GM21528 (cell line): Measurements from ENCODE around the gene TRIM44.
"Not testable (repeated sequence)": the region's sequence is repeated elsewhere in the genome, so short reads cannot be mapped to it uniquely, and the experiment has no call there.

Source experiments
- ATAC-seq: cut with Tn5 transposase; IDR thresholded peaks from one replicate; pipeline ENCODE4 v1.9.1; 2021; ENCODE audit warnings: mild to moderate bottlenecking, moderate library complexity; ENCODE audit not compliant: unreplicated experiment, low FRiP score

The TRIM44 gene

DNA sequence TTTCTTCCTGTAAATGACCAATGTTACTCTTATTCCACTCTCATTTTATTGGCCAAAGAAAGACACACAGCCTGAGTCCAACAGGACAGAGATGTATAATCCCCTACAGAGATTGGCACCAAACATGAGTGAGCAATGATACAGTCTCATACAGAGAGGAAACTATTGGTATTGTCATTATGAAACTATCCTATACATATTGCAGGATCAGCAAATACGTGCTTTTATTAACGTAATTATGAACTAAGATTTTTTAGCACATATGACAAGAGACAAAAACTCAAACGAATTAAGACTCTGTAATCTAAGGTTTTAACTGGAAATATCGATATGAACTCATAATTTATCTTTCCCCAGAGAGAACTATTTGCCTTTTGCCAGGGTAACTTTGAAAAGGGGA is 182.0 kb downstream of the TRIM44 start:
- ATAC-seq: no peak

DNA sequence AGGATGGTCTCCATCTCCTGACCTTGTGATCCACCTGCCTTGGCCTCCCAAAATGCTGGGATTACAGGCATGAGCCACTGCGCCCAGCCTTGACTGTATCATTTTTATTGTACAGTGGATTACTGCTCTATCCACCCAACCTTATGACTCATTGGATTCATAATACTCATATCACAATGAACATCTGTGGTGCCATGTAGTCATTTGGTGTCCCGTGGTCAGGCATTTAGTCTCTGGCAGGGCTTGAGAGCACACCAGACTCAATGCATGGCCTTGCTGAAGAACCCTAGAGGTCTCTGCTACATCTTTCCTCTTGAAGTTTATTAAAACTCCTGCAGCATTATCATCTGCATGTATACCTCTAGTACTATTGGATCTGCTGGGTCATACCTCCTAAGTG is 183.3 kb downstream of the TRIM44 start:
- ATAC-seq: no peak

DNA sequence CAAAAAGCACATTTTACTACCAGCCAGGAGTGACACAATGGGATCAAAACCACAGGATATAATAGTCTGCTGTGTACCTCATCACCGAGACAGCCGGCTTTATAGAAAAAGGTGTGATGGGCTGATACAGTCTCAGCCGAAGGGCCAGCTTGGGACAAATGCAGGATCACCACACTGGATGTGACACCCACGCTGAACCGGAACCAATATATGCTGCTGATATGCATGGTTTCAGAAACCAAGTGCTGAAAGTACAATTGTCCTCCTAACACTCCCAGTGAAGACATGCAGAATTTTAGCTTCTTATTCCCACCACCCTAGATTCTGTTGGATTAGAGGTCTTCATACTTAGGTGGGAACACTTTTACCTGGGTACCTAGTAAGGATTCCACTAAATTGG is 184.3 kb downstream of the TRIM44 start:
- ATAC-seq: no peak

DNA sequence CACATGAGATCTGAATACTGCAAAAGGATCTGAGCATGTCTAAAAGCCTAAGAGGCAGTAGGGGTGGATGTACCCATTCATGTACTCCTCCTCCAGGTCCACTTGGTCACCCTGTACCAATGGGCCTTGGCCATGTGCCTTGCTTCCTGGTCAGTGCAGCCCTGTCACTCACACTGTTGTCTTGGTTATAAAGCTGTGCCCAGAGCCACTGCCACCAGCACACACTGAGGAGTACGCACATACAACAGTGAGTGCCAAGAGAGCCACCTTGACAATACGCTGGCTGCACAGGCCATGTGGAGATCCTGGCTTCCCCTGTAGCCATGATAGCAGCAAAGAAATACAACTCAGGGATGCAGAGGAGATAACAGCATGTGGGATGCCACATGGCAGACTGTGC is 184.9 kb downstream of the TRIM44 start:
- ATAC-seq: no peak

DNA sequence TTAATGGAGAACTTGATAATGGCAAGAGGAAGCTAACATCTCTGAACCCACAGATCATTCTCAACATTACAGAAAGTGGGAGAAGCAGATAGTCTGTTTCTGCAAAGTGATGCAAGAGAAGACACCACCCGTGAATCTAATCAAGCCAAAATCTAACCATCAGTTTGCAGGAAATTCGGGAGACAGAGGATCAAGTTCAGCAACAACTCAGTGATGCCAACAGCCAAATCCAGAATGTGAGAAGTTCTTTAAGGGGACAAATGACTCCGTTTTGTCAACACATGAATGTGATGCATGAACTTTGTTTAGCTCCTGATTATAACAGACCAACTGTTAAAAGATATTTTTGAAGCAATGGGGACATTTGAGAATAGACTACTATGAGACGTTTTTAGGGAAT is 186.0 kb downstream of the TRIM44 start:
- no peak for ATAC-seq

DNA sequence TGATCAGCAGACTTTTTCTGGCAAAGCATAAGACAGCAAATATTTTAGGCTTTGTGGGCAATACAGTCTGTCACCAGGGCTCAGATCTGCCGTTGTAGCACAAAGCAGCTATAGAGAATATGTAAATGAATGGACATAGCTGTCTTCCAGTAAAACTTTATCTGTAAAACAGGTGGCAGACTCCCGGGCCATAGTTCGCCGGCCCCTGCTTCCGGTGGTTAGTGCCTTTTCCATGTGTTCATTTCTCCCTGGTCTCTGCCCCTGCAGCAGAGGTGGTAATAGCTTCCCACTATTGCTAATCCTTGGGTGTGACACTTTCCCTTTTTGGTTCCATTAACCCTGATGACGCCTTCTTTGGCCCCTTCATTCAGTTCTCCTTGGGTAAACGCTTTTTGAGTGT is 187.6 kb downstream of the TRIM44 start:
- no peak for ATAC-seq

DNA sequence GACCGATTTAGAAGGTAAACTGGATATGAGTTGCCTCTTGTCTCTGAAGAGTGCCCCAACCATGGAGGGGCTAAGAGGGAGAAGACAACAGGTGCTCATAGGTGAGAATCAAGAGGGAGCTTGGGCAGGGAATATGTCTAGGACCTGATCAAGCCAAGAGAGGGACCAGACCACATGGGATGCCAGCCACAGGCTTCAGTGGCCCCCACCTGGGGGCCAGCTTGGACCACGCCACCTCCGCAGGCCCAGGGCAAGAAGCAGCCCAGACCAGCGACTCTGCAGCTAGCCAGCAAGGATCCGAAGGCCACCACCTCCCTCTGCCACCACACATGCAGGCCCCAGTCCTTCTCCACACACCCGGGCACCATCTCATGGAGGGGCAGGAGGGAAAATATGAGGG is 188.8 kb downstream of the TRIM44 start:
- ATAC-seq: no peak

DNA sequence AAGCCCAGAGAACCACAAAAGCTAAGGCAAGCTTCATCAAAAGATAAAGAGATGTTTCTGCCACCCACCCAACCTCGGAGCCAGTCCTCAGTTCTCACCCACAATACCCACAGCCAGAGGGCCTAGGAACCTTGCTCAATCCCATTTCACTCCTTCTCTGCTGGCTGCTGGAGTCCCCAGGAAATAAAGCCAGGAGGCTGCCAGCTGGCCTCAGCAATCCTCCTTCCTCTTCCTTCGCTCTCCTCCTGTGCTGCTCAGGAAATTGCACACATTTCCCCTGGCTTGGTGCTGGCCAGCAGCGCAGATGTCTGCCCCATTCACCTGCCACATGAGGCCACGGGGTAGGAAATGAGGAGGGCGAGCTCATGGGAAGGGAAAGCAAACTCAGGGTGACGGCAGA is 189.5 kb downstream of the TRIM44 start:
- ATAC-seq: no peak

DNA sequence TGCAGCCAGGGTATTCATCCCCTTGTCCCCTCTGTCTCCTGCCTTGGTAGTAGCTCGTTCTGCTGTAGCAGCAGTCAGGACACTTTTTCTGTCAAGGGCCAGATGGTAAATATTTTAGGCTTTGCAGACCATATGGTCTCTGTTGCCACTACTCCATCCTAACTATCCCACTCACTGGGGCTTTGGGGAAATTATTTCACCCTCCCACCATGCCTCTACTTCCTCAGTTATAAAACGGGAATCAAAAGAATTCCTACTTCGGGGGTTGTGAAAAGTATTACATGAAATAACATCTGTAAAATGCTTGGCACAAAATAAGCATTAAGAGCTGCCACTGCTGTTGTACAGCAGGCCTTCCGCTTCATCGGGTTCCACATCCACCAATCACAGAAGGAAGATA is 191.4 kb downstream of the TRIM44 start:
- ATAC-seq: no peak

DNA sequence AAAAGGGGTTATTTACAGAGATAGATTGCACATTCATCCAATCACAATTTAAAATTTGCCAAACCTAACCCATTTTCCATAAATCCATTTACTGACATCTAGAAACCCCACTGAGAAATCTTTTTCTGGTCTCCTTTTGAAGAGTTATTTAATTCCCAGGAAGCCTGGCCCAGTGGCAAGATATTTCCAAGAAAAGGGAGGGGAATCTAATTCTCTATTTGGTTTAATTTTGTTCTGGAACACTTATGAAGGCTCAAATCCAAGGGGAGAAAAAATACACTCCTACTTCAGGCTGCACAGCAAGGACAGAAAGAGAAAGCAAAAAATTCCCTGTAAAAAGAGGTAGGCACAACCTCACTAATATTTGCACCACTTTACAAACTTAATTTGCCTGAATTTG is 193.1 kb downstream of the TRIM44 start:
- ATAC-seq: no peak

DNA sequence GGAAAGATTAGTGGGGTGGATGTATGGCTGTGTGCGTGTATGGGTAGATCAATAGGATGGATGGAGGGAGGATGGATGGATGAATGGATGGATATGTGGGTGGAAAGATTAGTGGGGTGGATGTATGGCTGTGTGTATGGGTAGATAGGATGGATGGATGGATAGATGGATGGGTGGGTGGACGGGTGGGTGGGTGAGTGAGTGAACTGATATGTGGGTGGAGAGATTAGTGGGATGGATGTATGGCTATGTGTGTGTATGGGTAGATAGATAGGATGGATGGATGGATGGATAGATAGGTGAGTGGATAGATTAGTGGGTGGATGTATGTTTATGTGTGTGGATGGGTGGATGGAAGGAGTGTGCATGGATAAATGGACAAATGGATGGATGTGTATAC is 193.7 kb downstream of the TRIM44 start:
- ATAC-seq: no peak

DNA sequence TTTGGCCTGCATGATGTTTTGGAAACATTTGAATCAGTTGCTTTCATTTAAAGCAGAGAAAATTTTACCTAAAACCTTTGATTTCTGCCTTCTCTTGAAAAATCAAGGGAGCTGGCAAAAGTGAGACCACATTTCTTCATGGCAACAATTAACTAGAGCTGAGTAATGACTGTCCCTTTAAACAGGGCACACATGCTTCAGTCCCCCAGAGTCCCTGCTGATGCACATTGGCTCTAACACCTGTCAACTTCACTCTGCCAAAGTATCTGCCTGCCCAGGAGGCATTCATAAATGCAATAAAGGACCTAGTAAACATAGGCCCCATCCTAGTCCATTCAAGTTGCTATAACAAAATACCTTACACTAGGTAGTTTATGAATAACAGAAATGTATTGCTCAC is 194.2 kb downstream of the TRIM44 start:
- ATAC-seq: no peak

DNA sequence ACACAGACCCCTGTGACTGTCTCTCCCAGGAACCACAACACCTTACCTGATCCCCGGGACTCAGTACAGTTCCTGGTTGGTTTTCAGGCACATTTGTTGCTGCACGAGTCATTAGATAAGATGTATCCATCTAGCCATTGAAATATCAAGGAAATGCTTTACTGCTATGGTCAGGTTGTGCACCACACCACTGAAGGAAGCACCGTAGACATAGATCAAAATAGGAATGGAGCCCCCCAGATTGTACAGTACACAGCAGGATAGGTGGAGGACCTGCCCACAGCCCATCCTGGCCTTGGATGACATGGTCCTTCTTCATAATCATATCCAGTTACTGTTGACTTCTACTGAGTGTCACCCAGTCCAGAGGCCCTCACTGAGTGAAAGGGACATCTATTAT is 195.3 kb downstream of the TRIM44 start:
- no peak for ATAC-seq

DNA sequence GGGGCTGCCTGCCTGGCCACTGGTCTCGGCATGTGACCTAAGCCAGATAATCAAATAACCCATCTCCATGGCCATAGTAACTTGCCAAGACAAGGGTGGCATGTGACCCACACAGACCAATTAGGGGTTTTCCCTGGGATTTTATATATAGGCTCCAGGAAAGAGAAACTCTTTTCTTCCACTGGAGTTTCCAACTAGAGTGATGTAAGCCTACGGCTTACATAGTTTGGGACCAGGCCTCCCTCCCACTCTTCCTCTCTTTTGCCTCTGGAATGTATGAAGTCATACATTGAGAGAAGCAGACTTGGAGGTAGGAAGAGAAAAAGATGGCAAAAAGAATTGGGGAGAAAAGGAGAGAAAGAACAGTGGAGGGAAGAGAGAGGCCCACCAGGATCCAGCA is 196.7 kb downstream of the TRIM44 start:
- no peak for ATAC-seq

DNA sequence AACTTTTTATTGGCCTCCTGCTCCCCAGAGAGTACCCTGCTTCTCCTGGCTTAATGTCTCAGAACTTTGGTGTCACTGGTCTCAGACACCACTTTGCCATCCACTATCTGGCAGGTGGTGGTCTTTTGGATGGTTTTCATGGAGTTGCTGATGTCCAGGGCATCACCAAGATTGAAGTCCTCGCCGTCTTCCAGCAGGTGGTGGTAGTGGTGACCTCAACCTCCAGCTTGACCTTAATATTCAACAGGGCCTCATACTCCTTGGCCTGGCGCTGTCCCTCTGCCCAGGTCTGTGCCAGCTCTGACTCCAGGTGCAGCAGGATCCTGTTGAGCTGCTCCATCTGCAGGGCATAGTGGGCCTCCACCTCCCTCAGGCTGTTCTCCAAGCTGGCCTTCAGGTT is 197.6 kb downstream of the TRIM44 start:
- not testable (repeated sequence) for ATAC-seq

DNA sequence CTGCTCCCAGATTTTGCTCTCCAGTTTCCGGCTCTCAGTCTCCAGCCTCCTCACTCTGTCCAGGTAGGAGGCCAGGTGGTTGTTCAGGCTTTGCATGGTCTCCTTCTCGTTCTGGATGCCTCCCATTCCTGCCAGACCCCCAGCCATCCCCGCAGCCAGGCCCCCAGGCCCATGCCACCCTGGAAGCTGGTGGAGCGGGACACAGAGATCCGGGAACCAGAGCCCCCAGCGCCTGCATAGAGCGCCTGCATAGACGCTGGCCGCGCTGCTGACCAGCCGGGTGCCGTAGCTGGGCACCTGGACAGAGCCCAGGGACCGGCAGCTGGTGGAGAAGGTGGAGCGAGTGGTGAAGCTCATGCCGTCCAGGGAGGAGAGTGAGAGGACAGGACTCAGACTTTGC is 198.6 kb downstream of the TRIM44 start:
- ATAC-seq: no peak

DNA sequence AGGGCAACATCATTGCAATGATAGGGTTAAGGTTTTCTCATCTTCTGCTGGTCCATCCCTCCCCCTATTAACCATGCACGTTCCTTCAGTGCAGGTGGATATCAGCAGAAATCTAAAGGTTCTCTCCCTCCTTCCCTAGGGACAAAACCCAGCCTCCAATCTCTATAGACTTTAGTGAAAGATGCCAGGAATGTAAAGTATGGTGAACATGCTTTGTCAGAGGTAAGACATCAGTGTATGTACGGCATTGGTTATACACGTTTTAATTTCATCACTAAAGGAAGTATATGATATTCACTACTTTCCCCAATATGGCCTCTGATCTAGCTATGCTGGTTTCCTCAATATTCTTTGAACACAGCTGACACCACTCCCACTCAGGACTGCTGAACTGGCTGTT is 200.1 kb downstream of the TRIM44 start:
- ATAC-seq: no peak

DNA sequence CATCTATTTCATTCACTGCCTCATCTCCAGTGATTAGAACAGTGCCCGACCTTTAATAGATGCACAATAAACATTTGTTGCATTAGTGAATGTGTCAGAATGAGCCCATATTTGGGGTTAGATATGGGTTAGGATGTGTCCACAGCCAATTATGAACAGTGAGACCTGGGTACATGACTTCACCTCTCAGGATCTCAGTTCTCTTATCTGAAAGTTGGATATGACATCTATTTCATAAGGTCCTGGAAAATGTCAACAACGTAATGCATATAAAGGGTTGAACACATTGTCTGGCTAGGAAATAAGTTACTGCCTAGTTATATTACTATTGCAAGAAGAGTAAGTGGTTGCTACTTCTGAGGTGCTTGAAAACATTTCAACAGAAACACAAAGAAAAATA is 201.6 kb downstream of the TRIM44 start:
- no peak for ATAC-seq

DNA sequence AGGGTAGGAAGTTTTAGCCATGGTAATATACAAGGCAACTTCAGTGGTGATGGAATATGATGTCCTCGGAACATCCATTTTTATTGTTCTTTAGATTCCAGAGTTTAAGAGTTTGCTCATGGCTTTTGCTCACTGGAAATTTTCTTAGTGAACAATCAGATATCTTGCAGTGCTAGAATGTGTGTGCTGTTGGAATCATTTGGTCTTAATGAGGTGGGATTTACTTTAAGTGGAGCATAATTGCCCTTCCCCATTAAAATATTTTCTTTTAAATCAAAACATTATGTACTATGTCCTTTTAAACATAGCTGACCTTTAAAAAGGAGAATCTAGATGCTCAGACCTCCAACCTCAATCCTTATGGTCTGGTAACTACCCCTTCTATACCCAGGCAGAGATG is 204.0 kb downstream of the TRIM44 start:
- no peak for ATAC-seq
